T1000 (cell line): Measurements from ENCODE around the gene FREM3.
"Not testable (repeated sequence)": the region's sequence is repeated elsewhere in the genome, so short reads cannot be mapped to it uniquely, and the experiment has no call there.

ENCODE experiments used
- DNase-seq: peaks from one replicate; lab custom pipeline; 2025; ENCODE audit warnings: mixed read lengths; lab: John Stamatoyannopoulos, UW

Gene FREM3

GRCh38 chr4:143700416-143701352 lies at the start of gene FREM3:
Gene FREM3 (minus strand): TSS chr4:143700675. CDS start chr4:143700675, 0 bp downstream.
- DNase-seq = no peak

GRCh38 chr4:143745874-143746273 lies 45.4 kb upstream of the FREM3 start:
- DNase-seq = no peak

- no peak for DNase-seq
Measured at GRCh38 chr4:143743591-143743990, 43.1 kb upstream of the FREM3 start.

- no peak for DNase-seq
Measured at GRCh38 chr4:143742834-143743233, 42.4 kb upstream of the FREM3 start.

GRCh38 chr4:143736861-143737260 lies 36.4 kb upstream of the FREM3 start:
- no peak for DNase-seq

GRCh38 chr4:143736061-143736460 lies 35.6 kb upstream of the FREM3 start:
- DNase-seq = not testable (repeated sequence)

GRCh38 chr4:143728166-143728565 lies 27.7 kb upstream of the FREM3 start:
- DNase-seq = no peak

- no peak for DNase-seq
Measured at GRCh38 chr4:143726714-143727113, 26.2 kb upstream of the FREM3 start.

GRCh38 chr4:143721317-143721716 lies 20.8 kb upstream of the FREM3 start:
- no peak for DNase-seq

GRCh38 chr4:143718748-143719147 lies 18.3 kb upstream of the FREM3 start:
- not testable (repeated sequence) for DNase-seq

GRCh38 chr4:143713955-143714625 lies 13.6 kb upstream of the FREM3 start:
- DNase-seq = no peak

- no peak for DNase-seq
Measured at GRCh38 chr4:143713553-143713952, 13.1 kb upstream of the FREM3 start.

GRCh38 chr4:143712155-143712550 lies 11.7 kb upstream of the FREM3 start:
- no peak for DNase-seq

GRCh38 chr4:143711543-143712154 lies 11.2 kb upstream of the FREM3 start:
- no peak for DNase-seq

- no peak for DNase-seq
Measured at GRCh38 chr4:143701365-143701764, 890 bp upstream of the FREM3 start.

GRCh38 chr4:143700046-143700415 lies 444 bp downstream of the FREM3 start:
- DNase-seq = no peak

GRCh38 chr4:143699331-143700045 lies 987 bp downstream of the FREM3 start:
- DNase-seq = no peak

- no peak for DNase-seq
Measured at GRCh38 chr4:143693856-143694255, 6.6 kb downstream of the FREM3 start.

- DNase-seq = no peak
Measured at GRCh38 chr4:143692241-143692640, 8.2 kb downstream of the FREM3 start.

- DNase-seq = no peak
Measured at GRCh38 chr4:143679434-143679833, 21.0 kb downstream of the FREM3 start.

- not testable (repeated sequence) for DNase-seq
Measured at GRCh38 chr4:143673629-143674028, 26.8 kb downstream of the FREM3 start.

GRCh38 chr4:143668930-143669552 lies 31.4 kb downstream of the FREM3 start:
- no peak for DNase-seq
